ENCODE data around the gene GALNT9. TPM values are rescaled to one million over a fixed set of nuclear protein-coding genes. Genes with fewer than 3 reads are reported as not detected.
A peak's percentile ranks its signal among the peaks of the same experiment; 100 is the strongest.

The GALNT9 gene
- polyA plus RNA-seq, 4 donors: 6.2 to 10.4 (median 8.2) TPM

- no peak for DNase-seq (ENCODE audit: low read depth in 4 of 4, low spot score in 3 of 4)
Measured at GRCh38 chr12:132162508-132163031, 166.8 kb downstream of the GALNT9 start.

DNA sequence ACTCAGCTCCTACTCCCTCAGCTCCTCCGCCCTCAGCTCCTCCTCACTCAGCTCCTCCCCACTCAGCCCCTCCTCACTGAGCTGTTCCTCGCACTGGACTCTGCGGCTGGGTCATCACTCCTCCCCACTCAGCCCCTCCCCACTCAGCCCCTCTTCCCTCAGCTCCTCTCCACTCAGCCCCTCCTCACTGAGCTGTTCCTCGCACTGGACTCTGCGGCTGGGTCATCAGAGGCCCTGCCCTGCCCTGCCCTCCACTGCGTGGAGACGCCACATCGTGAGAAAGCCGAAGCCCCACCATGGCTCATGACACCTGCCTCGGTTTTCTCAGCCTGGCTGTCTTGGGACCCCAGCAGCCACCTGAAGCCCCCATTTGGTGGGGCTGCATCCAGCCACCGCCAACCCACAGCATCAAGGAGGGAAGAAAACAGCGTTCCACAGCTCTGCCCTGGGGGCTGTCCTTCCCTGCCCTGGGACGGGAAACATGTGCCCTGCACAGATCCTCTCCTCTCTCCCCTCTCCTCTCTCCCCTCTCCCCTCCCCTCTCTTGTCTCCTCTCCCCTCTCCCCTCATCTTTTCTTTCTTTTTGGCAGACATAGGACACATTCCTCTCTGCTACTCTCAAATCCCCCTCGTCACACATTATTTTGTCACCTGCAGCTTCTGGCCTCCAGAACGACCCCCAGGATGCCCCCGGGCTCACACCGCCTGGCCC, 167.4 kb downstream of the GALNT9 start:
- no peak for DNase-seq (ENCODE audit: low read depth in 4 of 4, low spot score in 3 of 4)

- no peak for DNase-seq (ENCODE audit: low read depth in 4 of 4, low spot score in 3 of 4)
Measured at GRCh38 chr12:132161036-132161781, 168.2 kb downstream of the GALNT9 start.

- DNase-seq (ENCODE audit: low read depth in 4 of 4, low spot score in 3 of 4): no peak
Measured at GRCh38 chr12:132160601-132161035, 168.8 kb downstream of the GALNT9 start.

DNA sequence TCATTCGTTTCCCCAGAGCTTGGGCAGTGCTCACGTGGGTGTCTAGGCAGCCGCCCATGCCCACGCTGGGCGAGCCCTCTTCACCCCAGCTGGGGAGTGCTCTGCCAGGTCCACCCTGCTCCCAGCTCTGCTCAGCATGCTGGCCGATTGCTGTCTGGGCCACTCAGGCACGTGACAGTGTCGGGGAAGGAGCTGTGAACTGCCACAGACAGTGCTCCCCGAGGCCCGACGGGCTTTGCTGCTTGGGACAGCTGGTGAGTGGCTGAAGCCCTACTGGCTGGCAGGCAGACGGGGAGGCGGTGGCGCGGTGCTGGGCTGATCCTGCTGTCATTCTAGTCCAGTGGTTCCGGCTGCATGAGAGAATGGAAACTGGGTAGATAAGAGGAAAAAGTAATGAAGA, 169.4 kb downstream of the GALNT9 start:
- DNase-seq (ENCODE audit: low read depth in 4 of 4, low spot score in 3 of 4): no peak

DNA sequence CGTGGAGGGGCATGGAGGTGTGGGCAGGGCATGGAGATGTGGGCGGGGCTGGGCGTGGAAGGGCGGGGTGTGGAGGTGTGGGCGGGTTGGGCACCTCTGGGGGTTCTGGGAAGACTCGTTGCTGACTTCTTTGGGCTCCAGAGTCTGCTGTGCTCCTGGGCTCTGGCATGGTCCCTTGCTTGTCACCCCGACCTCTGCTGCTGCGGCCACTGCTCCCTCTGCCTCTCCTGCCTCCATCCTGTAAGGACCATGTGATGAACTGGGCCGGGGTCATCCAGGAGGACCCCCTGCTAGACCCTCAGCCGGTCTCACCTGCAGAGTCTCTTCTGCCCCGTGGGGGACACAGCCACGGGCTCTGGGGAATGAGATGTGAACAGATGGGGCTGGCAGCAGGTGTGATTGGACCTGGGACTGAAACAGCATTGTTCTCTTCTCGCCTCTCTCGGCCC, 169.8 kb downstream of the GALNT9 start:
- no peak for DNase-seq (ENCODE audit: low read depth in 4 of 4, low spot score in 3 of 4)

GRCh38 chr12:132158677-132159554, 170.5 kb downstream of the GALNT9 start:
- DNase-seq (ENCODE audit: low read depth in 4 of 4, low spot score in 3 of 4): no peak

- no peak for DNase-seq (ENCODE audit: low read depth in 4 of 4, low spot score in 3 of 4)
Measured at GRCh38 chr12:132157733-132158409, 171.5 kb downstream of the GALNT9 start.

GRCh38 chr12:132156573-132157325, 172.6 kb downstream of the GALNT9 start:
- DNase-seq (ENCODE audit: low read depth in 4 of 4, low spot score in 3 of 4): no peak

DNA sequence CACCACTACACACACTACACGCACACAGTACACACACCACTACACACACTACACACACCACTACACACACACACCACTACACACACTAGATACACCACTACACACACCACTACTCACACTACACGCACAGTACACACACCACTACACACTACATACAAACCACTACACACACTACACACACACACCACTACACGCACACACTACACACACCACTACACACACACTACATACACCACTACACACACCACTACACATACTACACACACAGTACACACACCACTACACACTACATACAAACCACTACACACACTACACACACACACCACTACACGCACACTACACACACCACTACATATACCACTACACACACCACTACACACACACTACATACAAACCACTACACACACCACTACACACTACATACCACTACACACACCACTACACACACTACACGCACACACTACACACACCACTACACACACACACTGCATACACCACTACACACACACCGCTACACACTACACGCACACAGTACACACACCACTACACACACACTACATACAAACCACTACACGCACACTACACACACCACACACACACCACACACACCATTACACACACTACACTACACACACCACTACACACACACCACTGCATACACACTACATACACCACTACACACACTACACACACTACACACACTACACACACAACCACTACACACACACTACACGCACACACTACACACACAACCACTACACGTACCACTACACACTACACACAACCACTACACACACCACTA, 173.4 kb downstream of the GALNT9 start:
- DNase-seq (ENCODE audit: low read depth in 4 of 4, low spot score in 3 of 4): no peak

GRCh38 chr12:132154941-132155770, 174.2 kb downstream of the GALNT9 start:
- DNase-seq (ENCODE audit: low read depth in 4 of 4, low spot score in 3 of 4): no peak

GRCh38 chr12:132154341-132154761, 175.0 kb downstream of the GALNT9 start:
- no peak for DNase-seq (ENCODE audit: low read depth in 4 of 4, low spot score in 3 of 4)

GRCh38 chr12:132153501-132154340, 175.7 kb downstream of the GALNT9 start:
- DNase-seq (ENCODE audit: low read depth in 4 of 4, low spot score in 3 of 4): peak; percentile 63 to 79 (median 72)

DNA sequence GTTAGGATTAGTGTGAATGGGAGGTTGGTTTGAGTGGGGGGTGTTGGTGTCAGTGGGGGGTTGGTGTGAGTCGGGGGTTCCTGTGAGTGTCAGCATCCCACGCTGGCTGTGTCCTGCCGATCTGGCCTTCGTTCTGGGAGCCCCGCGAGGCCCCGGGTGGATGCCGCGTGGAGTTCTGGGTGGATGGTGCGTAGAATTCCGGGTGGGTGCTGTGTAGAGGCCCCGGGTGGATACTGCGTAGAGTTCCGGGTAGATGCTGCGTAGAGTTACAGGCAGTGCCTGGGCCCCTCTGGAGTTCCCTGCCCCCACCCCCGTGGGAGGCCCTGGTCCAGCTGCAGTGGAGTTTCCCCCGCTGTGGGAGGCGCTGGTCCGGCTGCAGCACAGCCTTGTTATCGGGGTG, 176.4 kb downstream of the GALNT9 start:
- DNase-seq (ENCODE audit: low read depth in 4 of 4, low spot score in 3 of 4): no peak

- no peak for DNase-seq (ENCODE audit: low read depth in 4 of 4, low spot score in 3 of 4)
Measured at GRCh38 chr12:132152411-132152821, 177.0 kb downstream of the GALNT9 start.

- no peak for DNase-seq (ENCODE audit: low read depth in 4 of 4, low spot score in 3 of 4)
Measured at GRCh38 chr12:132151766-132152410, 177.5 kb downstream of the GALNT9 start.

All from left renal pelvis (tissue), 4 donors.